H1 (cell line): ENCODE data around the gene TMEM245. TPM values are rescaled to one million over a fixed set of nuclear protein-coding genes. Genes with fewer than 3 reads are reported as not detected.

Source experiments
- CTCF ChIA-PET: fragments of 300-600 bp; sonication (Branson Sonifier 250); formaldehyde crosslinking; loops from one replicate; lab custom pipeline; 2021; ENCODE audit not compliant: partially characterized antibody; lab: Charles Lee
- POLR2A ChIA-PET: fragments of 300-600 bp; sonication (Branson Sonifier 250); formaldehyde crosslinking; loops from one replicate; lab custom pipeline; 2021; ENCODE audit warnings: inconsistent platforms; ENCODE audit not compliant: partially characterized antibody; lab: Charles Lee
- DNase-seq, 2 experiments: peaks; one replicate each; pipeline versions ENCODE4 v3.0.0 to v3.0.0-alpha.2; 2010 to 2022; ENCODE audit warnings: low spot score in 2 of 2, low read depth in 1 of 2, mixed read lengths in 1 of 2
- FAIRE-seq: peaks from 2 replicates; lab custom pipeline; 2011; peaks lifted over from hg19 to GRCh38; lab: Jason Lieb, UNC
- H2AFZ ChIP-seq: 2 replicates; pipeline ENCODE4 v1.8.1; 2012; ENCODE audit warnings: low read length, inconsistent platforms
- H2AK5ac ChIP-seq: 2 replicates; pipeline ENCODE4 v1.6.1; 2013; ENCODE audit warnings: low read depth, low read length
- H2BK120ac ChIP-seq: replicated peaks from 2 replicates; pipeline ENCODE3; 2013; ENCODE audit warnings: low read depth, low read length, inconsistent platforms
- H2BK12ac ChIP-seq: 2 replicates; pipeline ENCODE4 v1.6.1; 2013; ENCODE audit warnings: low read depth, low read length
- H2BK15ac ChIP-seq: 2 replicates; pipeline ENCODE4 v1.6.1; 2013; ENCODE audit warnings: low read length
- H2BK20ac ChIP-seq: 2 replicates; pipeline ENCODE4 v1.6.1; 2013; ENCODE audit warnings: low read length
- H2BK5ac ChIP-seq: 2 replicates; pipeline ENCODE4 v1.6.1; 2013; ENCODE audit warnings: low read depth, low read length
- H3K14ac ChIP-seq: 2 replicates; pipeline ENCODE4 v1.6.1; 2013; ENCODE audit warnings: inconsistent platforms; ENCODE audit not compliant: insufficient read length
- H3K18ac ChIP-seq: 2 replicates; pipeline ENCODE4 v1.6.1; 2013; ENCODE audit warnings: low read length; ENCODE audit errors: extremely low read depth
- H3K23ac ChIP-seq: 2 replicates; pipeline ENCODE4 v1.6.1; 2013; ENCODE audit warnings: inconsistent platforms; ENCODE audit not compliant: insufficient read length
- H3K23me2 ChIP-seq: 2 replicates; pipeline ENCODE4 v1.6.1; 2013; ENCODE audit warnings: low read depth, low read length
- H3K27ac ChIP-seq: 2 replicates; pipeline ENCODE4 v1.6.1; 2011; ENCODE audit warnings: low read depth, low read length, inconsistent platforms
- H3K27me3 ChIP-seq, 4 experiments: replicated peaks in 1 of 4; 1 replicate in 1 of 4; 2 replicates in 3 of 4; pipeline versions ENCODE4 v1.6.1 to v1.8.1; 2011 to 2013; ENCODE audit warnings: low read length in 3 of 4, mild to moderate bottlenecking in 3 of 4, inconsistent platforms in 2 of 4, mixed read lengths in 2 of 4, moderate library complexity in 1 of 4; ENCODE audit not compliant: control insufficient read depth in 3 of 4, insufficient read depth in 3 of 4; ENCODE audit errors: extremely low read depth in 1 of 4
- H3K36me3 ChIP-seq, 4 experiments: 2 replicates each; pipeline versions ENCODE4 v1.6.1 to v1.8.1; 2011 to 2013; ENCODE audit warnings: mild to moderate bottlenecking in 4 of 4, low read length in 3 of 4, moderate library complexity in 2 of 4, control low read depth in 1 of 4, inconsistent platforms in 1 of 4; ENCODE audit not compliant: insufficient read depth in 4 of 4, control insufficient read depth in 2 of 4
- H3K4ac ChIP-seq: replicated peaks from 2 replicates; pipeline ENCODE3; 2013; ENCODE audit warnings: low read length, low read depth, mixed read lengths, inconsistent platforms; ENCODE audit not compliant: insufficient read length
- H3K4me1 ChIP-seq, 4 experiments: replicated peaks in 1 of 4; 1 replicate in 1 of 4; 2 replicates in 3 of 4; pipeline versions ENCODE4 v1.6.1 to v1.8.1; 2011 to 2013; ENCODE audit warnings: low read length in 3 of 4, inconsistent platforms in 2 of 4, mixed read lengths in 1 of 4; ENCODE audit not compliant: insufficient read depth in 4 of 4, control insufficient read depth in 3 of 4
- H3K4me2 ChIP-seq, 2 experiments: 2 replicates each; pipeline versions ENCODE4 v1.6.1 to v1.8.1; 2011 to 2013; ENCODE audit warnings: low read depth in 2 of 2, low read length in 2 of 2, control low read depth in 1 of 2, inconsistent platforms in 1 of 2, mild to moderate bottlenecking in 1 of 2; ENCODE audit not compliant: insufficient read depth in 1 of 2
- H3K4me3 ChIP-seq, 4 experiments: fragments of 200-600, 300-600 bp in 1 of 4; sonication (generic), shearing (Covaris generic), sonication (Bioruptor Twin) in 1 of 4; 2 replicates each; pipeline versions ENCODE4 v1.5.1 to v1.8.1; 2011 to 2016; ENCODE audit warnings: low read length in 4 of 4, low read depth in 3 of 4, control low read depth in 2 of 4, inconsistent platforms in 2 of 4, mild to moderate bottlenecking in 2 of 4, mixed read lengths in 1 of 4, moderate library complexity in 1 of 4; ENCODE audit not compliant: insufficient read depth in 2 of 4; ENCODE audit errors: extremely low read depth in 1 of 4
- H3K56ac ChIP-seq: replicated peaks from 2 replicates; pipeline ENCODE3; 2013; ENCODE audit warnings: low read depth, mild to moderate bottlenecking, mixed read lengths, low read length, inconsistent platforms; ENCODE audit not compliant: insufficient read length
- H3K79me1 ChIP-seq: 2 replicates; pipeline ENCODE4 v1.6.1; 2013; ENCODE audit warnings: low read depth, low read length, control low read depth
- H3K79me2 ChIP-seq, 2 experiments: 2 replicates each; pipeline versions ENCODE4 v1.6.1 to v1.8.1; 2012 to 2013; ENCODE audit warnings: low read length in 2 of 2, mild to moderate bottlenecking in 2 of 2, inconsistent platforms in 1 of 2; ENCODE audit not compliant: insufficient read depth in 2 of 2, control insufficient read depth in 1 of 2
- H3K9ac ChIP-seq, 4 experiments: replicated peaks in 1 of 4; 1 replicate in 1 of 4; 2 replicates in 3 of 4; pipeline versions ENCODE4 v1.6.1 to v1.8.1; 2011 to 2013; ENCODE audit warnings: low read depth in 3 of 4, low read length in 3 of 4, control low read depth in 2 of 4, mild to moderate bottlenecking in 2 of 4, moderate library complexity in 2 of 4, inconsistent platforms in 1 of 4; ENCODE audit errors: extremely low read depth in 1 of 4
- H3K9me3 ChIP-seq, 2 experiments: 2 replicates each; pipeline versions ENCODE4 v1.6.1 to v1.8.1; 2012 to 2013; ENCODE audit warnings: mild to moderate bottlenecking in 2 of 2, moderate library complexity in 2 of 2, control low read depth in 1 of 2, inconsistent platforms in 1 of 2, low read depth in 1 of 2, low read length in 1 of 2, mixed read lengths in 1 of 2; ENCODE audit not compliant: insufficient read depth in 2 of 2
- H4K20me1 ChIP-seq, 2 experiments: replicated peaks in 1 of 2; 2 replicates each; pipeline versions ENCODE3 to v1.8.1; 2011 to 2013; ENCODE audit warnings: inconsistent platforms in 2 of 2, low read length in 2 of 2, mild to moderate bottlenecking in 1 of 2; ENCODE audit not compliant: insufficient read depth in 2 of 2, control insufficient read depth in 1 of 2
- H4K5ac ChIP-seq: 2 replicates; pipeline ENCODE4 v1.6.1; 2013; ENCODE audit warnings: low read length, low read depth, mixed read lengths, inconsistent platforms; ENCODE audit not compliant: insufficient read length
- H4K8ac ChIP-seq: 2 replicates; pipeline ENCODE4 v1.8.0; 2013; ENCODE audit warnings: mild to moderate bottlenecking, moderate library complexity, low read length, inconsistent platforms; ENCODE audit not compliant: insufficient read depth; ENCODE audit errors: extremely low read depth
- H4K91ac ChIP-seq: replicated peaks from 2 replicates; pipeline ENCODE3; 2013; ENCODE audit warnings: low read length, mixed read lengths, inconsistent platforms; ENCODE audit not compliant: insufficient read length
- BACH1 ChIP-seq: IDR thresholded peaks from 2 replicates; pipeline ENCODE4 v1.6.1; 2012; ENCODE audit warnings: low read length, improper control_type of control experiment
- BRCA1 ChIP-seq: IDR thresholded peaks from 2 replicates; pipeline ENCODE4 v1.6.1; 2012; ENCODE audit warnings: low read depth, low read length, improper control_type of control experiment
- KDM1A ChIP-seq: fragments of 200-600, 300-600 bp; sonication (generic); IDR thresholded peaks from 2 replicates; pipeline ENCODE4 v1.7.1; 2016; ENCODE audit warnings: mild to moderate bottlenecking, low read length, borderline replicate concordance
- KDM5A ChIP-seq: fragments of 200-600 bp; IDR thresholded peaks from 2 replicates; pipeline ENCODE4 v1.7.1; 2012; ENCODE audit warnings: mild to moderate bottlenecking, low read length, inconsistent platforms, mixed read lengths
- NANOG ChIP-seq: IDR thresholded peaks from 2 replicates; pipeline ENCODE4 v1.6.1; 2011; ENCODE audit warnings: low read length, low read depth, mild to moderate bottlenecking, inconsistent platforms; ENCODE audit not compliant: insufficient read depth, poor library complexity, severe bottlenecking
- POLR2AphosphoS5 ChIP-seq: IDR thresholded peaks from 2 replicates; pipeline ENCODE4 v1.6.1; 2011; ENCODE audit warnings: low read depth, low read length
- SUZ12 ChIP-seq: fragments of 200-600 bp; sonication (generic); IDR thresholded peaks from 2 replicates; pipeline ENCODE4 v1.6.1; 2012; ENCODE audit warnings: mild to moderate bottlenecking, inconsistent platforms, low read length, moderate library complexity, mixed read lengths
- TAF1 ChIP-seq: IDR thresholded peaks from 2 replicates; pipeline ENCODE4 v1.6.1; 2011; ENCODE audit warnings: mild to moderate bottlenecking, low read depth, low read length
- WGBS, 2 experiments: shearing (Covaris generic) in 1 of 2; methylation state at CpG; one replicate each; pipeline versions ENCODE4 v1.1.6 to v1.1.7; 2013 to 2015; ENCODE audit warnings: low lambda C conversion rate in 2 of 2, mixed read lengths in 2 of 2, inconsistent platforms in 1 of 2, low coverage in 1 of 2, missing lambda C conversion rate in 1 of 2; ENCODE audit not compliant: insufficient replicate concordance in 2 of 2, insufficient coverage in 1 of 2, insufficient read length in 1 of 2; ENCODE audit errors: extremely low coverage in 1 of 2, missing lambda C conversion rate in 1 of 2; 5-methylcytosine and 5-hydroxymethylcytosine counted together
- polyA plus RNA-seq, 7 experiments: library from polyadenylated mRNA; depleted of rRNA in 3 of 7; stranded (reverse) in 5 of 7; unstranded in 2 of 7; fragments of >200 nt in 5 of 7; fragments of 200-250 nt in 2 of 7; gene quantifications; 1 replicate in 5 of 7; 2 replicates in 1 of 7; 4 replicates in 1 of 7; pipeline versions ENCODE4 v1.2.1 to v1.2.3, GENCODE V29; 2011 to 2013; ENCODE audit warnings: missing spikeins in 2 of 7, mixed read lengths in 2 of 7
- total RNA-seq: library from RNA; stranded (reverse); fragmentation: NEBNext Ultra II Directional; extraction: Animal tissue kit (Norgen Biotek cat#: 25700); gene quantifications from 2 replicates; pipeline ENCODE4 v1.2.1, GENCODE V29; 2021

TMEM245 gene
- total and polyA plus RNA-seq, 2 of the 8 experiments (the other 6 are each of a cell fraction or from before 2014, with no cell fraction given): 44.3 to 45.8 TPM

GRCh38 chr9:109110329-109111021 is 9.3 kb downstream of the TMEM245 start:
- peaks cover 0 to 1% (median 0%) of the 10 kb centered on the region in 4 experiments; a peak in 1 of 8 replicates for H3K36me3 ChIP-seq
- H3K27ac ChIP-seq: no peak overlapping the region
- no peak overlapping the region for H2BK20ac ChIP-seq
- no peak overlapping the region for H2BK15ac ChIP-seq
- H3K23ac ChIP-seq: no peak overlapping the region
- no peak overlapping the region for H3K4me2 ChIP-seq
- ChIA-PET CTCF (interaction anchor here (1.7 kb wide), 1 partner anchor 13 kb away, joined by 5 read pairs; no protein-coding TSS in a partner anchor), POLR2A (interaction anchor here (3.5 kb wide), 1 partner anchor 9 kb away, joined by 22 read pairs; the partner anchor contains the start of gene TMEM245)
- no peak overlapping the region for H2BK12ac ChIP-seq
- no peak overlapping the region for H4K8ac ChIP-seq
- H2AK5ac ChIP-seq: no peak overlapping the region
- H4K5ac ChIP-seq: no peak overlapping the region
- no peak overlapping the region for H4K91ac ChIP-seq
- H3K4me3 ChIP-seq: no peak overlapping the region
- no peak overlapping the region for H2BK120ac ChIP-seq
- peaks cover 11 to 13% of the 10 kb centered on the region in 2 experiments for H4K20me1 ChIP-seq
- no peaks in the 10 kb centered on the region for H3K27me3 ChIP-seq
- DNase-seq: no peak
- no peak overlapping the region for H2BK5ac ChIP-seq
- no peak for TF ChIP-seq POLR2AphosphoS5
- no peak for TF ChIP-seq KDM1A
- no peak for TF ChIP-seq SUZ12
- TF ChIP-seq KDM5A: no peak
- no peak for TF ChIP-seq BACH1
- no peak for TF ChIP-seq NANOG
- no peak for TF ChIP-seq BRCA1
- TF ChIP-seq TAF1: no peak
- H3K23me2 ChIP-seq: no peaks in the 10 kb centered on the region
- no peak overlapping the region for H3K18ac ChIP-seq
- no peak overlapping the region for H3K14ac ChIP-seq
- peaks cover 3% of the 10 kb centered on the region; the same call in 1 of the 2 replicates for H3K79me1 ChIP-seq
- H3K4me1 ChIP-seq: peaks cover 0 to 5% (median 0%) of the 10 kb centered on the region in 4 experiments; a peak in 3 of 7 replicates
- no peak overlapping the region for H3K9ac ChIP-seq
- no peak overlapping the region for H2AFZ ChIP-seq
- H3K56ac ChIP-seq: no peak overlapping the region
- WGBS, 2 experiments: 91% methylated on average over 5 of the region's 5 CpGs; no CpG with 5 or more reads in 1 of the 2 experiments
- FAIRE-seq: no peak
- H3K4ac ChIP-seq: no peak overlapping the region
- H3K9me3 ChIP-seq: no peaks in the 10 kb centered on the region
- H3K79me2 ChIP-seq: peaks cover 18 to 95% of the 10 kb centered on the region in 2 experiments; a peak in 3 of 4 replicates
